Measurements from ENCODE around the gene PTPRF.

DNA sequence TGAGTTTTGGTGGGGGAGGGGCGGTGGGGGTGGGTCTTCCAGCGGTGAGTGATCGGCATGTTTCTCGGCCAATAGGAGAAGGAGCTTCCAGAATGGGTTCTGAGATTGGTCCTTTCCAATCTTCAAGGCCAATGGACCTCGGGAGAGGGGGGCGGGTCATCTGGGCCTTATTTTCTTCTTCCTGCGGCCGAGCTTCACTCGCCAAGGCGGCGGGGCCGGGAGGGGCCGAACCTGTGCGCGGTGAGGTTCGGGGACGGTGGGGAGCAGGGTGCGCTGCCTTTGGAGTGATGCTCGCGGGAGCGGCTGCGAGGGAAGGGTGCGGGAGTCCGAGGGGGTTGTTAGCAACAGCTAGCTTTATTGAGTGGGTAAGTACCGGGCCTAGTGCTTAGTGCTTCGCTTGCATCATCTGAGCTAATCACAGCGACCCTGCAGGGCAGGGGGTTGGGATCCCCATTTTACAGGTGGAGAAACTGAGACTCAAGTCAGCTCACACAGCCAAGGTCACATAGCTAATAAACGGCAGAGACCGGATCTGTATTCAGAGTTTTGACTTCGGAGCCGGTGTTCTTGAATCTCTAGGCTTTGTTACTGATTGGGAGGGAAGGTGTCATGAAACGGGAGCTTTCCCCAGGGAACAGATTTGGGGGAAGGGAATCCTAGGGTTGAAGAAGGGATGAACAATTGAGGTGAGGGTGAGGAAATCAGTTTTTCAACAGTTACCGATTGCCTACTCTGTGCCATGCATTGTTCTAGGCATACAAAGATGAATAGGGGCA is 119.8 kb downstream of the PTPRF start:
- TF ChIP-seq FOXA1 (IDR thresholded peaks at IDR 0.05) (no peak), NFRKB (IDR thresholded peaks at IDR 0.05) (no peak), BHLHE40 (IDR thresholded peaks at IDR 0.05; ENCODE audit: borderline replicate concordance) (no peak), L3MBTL2 (conservative IDR thresholded peaks at IDR 0.05) (no peak), HDGF (IDR thresholded peaks at IDR 0.05; ENCODE audit: borderline replicate concordance) (no peak), ARNT (IDR thresholded peaks at IDR 0.05) (no peak)

Measured in HEK293T (cell line).